Tibial nerve (tissue), 4 donors: Measurements from ENCODE around the gene RANBP17.

Experiments
- CTCF ChIP-seq, 5 experiments: fragments of 200-600 bp in 3 of 5; fragments of 450-650 bp in 2 of 5; sonication (generic) in 3 of 5; IDR thresholded peaks; one replicate each; pipeline ENCODE4 v1.5.1; 2016 to 2019; ENCODE audit warnings: antibody characterized with exemption in 5 of 5, mild to moderate bottlenecking in 3 of 5, moderate library complexity in 2 of 5
- EP300 ChIP-seq, 2 donors: sonication (generic); formaldehyde crosslinking; IDR thresholded peaks; one replicate each; pipeline ENCODE4 v1.6.1; 2017; ENCODE audit warnings: antibody characterized with exemption in 2 of 2, mild to moderate bottlenecking in 1 of 2

- no peak for TF ChIP-seq EP300 (IDR thresholded peaks at IDR 0.05)
- TF ChIP-seq CTCF (IDR thresholded peaks at IDR 0.05), result no peak
Observed at GRCh38 chr5:170813231-170813630, 48.6 kb upstream of the RANBP17 start.
